ENCODE results near the gene BCL2L12.

Gene BCL2L12

GRCh38 chr19:49665351-49666119 lies at the start of gene BCL2L12, which contains the start of gene IRF3 (continued):
- TF ChIP-seq, protein P1, sequence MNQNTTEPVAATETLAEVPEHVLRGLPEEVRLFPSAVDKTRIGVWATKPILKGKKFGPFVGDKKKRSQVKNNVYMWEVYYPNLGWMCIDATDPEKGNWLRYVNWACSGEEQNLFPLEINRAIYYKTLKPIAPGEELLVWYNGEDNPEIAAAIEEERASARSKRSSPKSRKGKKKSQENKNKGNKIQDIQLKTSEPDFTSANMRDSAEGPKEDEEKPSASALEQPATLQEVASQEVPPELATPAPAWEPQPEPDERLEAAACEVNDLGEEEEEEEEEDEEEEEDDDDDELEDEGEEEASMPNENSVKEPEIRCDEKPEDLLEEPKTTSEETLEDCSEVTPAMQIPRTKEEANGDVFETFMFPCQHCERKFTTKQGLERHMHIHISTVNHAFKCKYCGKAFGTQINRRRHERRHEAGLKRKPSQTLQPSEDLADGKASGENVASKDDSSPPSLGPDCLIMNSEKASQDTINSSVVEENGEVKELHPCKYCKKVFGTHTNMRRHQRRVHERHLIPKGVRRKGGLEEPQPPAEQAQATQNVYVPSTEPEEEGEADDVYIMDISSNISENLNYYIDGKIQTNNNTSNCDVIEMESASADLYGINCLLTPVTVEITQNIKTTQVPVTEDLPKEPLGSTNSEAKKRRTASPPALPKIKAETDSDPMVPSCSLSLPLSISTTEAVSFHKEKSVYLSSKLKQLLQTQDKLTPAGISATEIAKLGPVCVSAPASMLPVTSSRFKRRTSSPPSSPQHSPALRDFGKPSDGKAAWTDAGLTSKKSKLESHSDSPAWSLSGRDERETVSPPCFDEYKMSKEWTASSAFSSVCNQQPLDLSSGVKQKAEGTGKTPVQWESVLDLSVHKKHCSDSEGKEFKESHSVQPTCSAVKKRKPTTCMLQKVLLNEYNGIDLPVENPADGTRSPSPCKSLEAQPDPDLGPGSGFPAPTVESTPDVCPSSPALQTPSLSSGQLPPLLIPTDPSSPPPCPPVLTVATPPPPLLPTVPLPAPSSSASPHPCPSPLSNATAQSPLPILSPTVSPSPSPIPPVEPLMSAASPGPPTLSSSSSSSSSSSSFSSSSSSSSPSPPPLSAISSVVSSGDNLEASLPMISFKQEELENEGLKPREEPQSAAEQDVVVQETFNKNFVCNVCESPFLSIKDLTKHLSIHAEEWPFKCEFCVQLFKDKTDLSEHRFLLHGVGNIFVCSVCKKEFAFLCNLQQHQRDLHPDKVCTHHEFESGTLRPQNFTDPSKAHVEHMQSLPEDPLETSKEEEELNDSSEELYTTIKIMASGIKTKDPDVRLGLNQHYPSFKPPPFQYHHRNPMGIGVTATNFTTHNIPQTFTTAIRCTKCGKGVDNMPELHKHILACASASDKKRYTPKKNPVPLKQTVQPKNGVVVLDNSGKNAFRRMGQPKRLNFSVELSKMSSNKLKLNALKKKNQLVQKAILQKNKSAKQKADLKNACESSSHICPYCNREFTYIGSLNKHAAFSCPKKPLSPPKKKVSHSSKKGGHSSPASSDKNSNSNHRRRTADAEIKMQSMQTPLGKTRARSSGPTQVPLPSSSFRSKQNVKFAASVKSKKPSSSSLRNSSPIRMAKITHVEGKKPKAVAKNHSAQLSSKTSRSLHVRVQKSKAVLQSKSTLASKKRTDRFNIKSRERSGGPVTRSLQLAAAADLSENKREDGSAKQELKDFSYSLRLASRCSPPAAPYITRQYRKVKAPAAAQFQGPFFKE (tag by site-specific recombination; IDR thresholded peaks at IDR 0.05; ENCODE audit: borderline replicate concordance), result no peak
- TF ChIP-seq SETDB1 (IDR thresholded peaks at IDR 0.05; ENCODE audit: insufficient read length, low read length), result no peak
- TF ChIP-seq HOXA7 (CRISPR knock-in tag; IDR thresholded peaks at IDR 0.05; ENCODE audit: borderline replicate concordance), result no peak
- no peak for TF ChIP-seq ZNF664 (tag by site-specific recombination; IDR thresholded peaks at IDR 0.05)
- peak; percentile 67 for TF ChIP-seq ZBTB10 (tag by site-specific recombination; IDR thresholded peaks at IDR 0.05)
- 0 out of 2 replicates have a peak, but pooled peaks have one; percentile 10 for TF ChIP-seq KLF9 (tag by site-specific recombination; IDR thresholded peaks at IDR 0.05; ENCODE audit: low read depth)
- TF ChIP-seq ZNF37A (tag by site-specific recombination; IDR thresholded peaks at IDR 0.05), result no peak
- no peak for TF ChIP-seq ZNF555 (tag by site-specific recombination; conservative IDR thresholded peaks at IDR 0.05)
- TF ChIP-seq ZNF76 (tag by site-specific recombination; IDR thresholded peaks at IDR 0.05; ENCODE audit: borderline replicate concordance, low read depth), result peak; percentile 84; the same call in 1 of the 2 replicates
- TF ChIP-seq ZIC2 (tag by site-specific recombination; IDR thresholded peaks at IDR 0.05), result no peak; the same call in 1 of the 2 replicates
- no peak for TF ChIP-seq ZNF175 (tag by site-specific recombination; IDR thresholded peaks at IDR 0.05)
- no peak for TF ChIP-seq ZNF19 (tag by site-specific recombination; IDR thresholded peaks at IDR 0.05; ENCODE audit: low read depth)
- no peak for TF ChIP-seq ZNF311 (tag by site-specific recombination; IDR thresholded peaks at IDR 0.05; ENCODE audit: borderline replicate concordance)
- TF ChIP-seq FEZF1 (tag by site-specific recombination; IDR thresholded peaks at IDR 0.05), result no peak
- TF ChIP-seq ZBTB8A (tag by site-specific recombination; IDR thresholded peaks at IDR 0.05), result peak; percentile 39; the same call in 1 of the 2 replicates
- no peak for TF ChIP-seq ZNF391 (tag by site-specific recombination; IDR thresholded peaks at IDR 0.05; ENCODE audit: borderline replicate concordance, low read depth)
- no peak for TF ChIP-seq OVOL3 (tag by site-specific recombination; IDR thresholded peaks at IDR 0.05)
- no peak for TF ChIP-seq ZNF274 (IDR thresholded peaks at IDR 0.05; ENCODE audit: low read length)
- TF ChIP-seq ZNF274 (tag by site-specific recombination; IDR thresholded peaks at IDR 0.05; ENCODE audit: borderline replicate concordance), result 0 out of 2 replicates have a peak, but pooled peaks have one; percentile 28
- TF ChIP-seq, protein P2, sequence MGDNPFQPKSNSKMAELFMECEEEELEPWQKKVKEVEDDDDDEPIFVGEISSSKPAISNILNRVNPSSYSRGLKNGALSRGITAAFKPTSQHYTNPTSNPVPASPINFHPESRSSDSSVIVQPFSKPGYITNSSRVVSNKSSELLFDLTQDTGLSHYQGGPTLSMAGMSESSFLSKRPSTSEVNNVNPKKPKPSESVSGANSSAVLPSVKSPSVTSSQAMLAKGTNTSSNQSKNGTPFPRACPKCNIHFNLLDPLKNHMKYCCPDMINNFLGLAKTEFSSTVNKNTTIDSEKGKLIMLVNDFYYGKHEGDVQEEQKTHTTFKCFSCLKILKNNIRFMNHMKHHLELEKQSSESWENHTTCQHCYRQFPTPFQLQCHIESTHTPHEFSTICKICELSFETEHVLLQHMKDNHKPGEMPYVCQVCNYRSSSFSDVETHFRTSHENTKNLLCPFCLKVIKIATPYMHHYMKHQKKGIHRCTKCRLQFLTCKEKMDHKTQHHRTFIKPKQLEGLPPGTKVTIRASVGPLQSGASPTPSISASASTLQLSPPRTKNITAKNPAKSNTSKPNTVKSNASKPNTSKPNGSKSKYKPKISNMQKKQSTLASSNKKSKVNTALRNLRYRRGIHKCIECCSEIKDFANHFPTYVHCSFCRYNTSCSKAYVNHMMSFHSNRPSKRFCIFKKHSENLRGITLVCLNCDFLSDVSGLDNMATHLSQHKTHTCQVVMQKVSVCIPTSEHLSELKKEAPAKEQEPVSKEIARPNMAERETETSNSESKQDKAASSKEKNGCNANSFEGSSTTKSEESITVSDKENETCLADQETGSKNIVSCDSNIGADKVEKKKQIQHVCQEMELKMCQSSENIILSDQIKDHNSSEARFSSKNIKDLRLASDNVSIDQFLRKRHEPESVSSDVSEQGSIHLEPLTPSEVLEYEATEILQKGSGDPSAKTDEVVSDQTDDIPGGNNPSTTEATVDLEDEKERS (tag by site-specific recombination; IDR thresholded peaks at IDR 0.05), result no peak
- peak; percentile 88 for TF ChIP-seq ZNF398 (tag by site-specific recombination; IDR thresholded peaks at IDR 0.05)
- peak; percentile 66 for TF ChIP-seq SP2 (tag by site-specific recombination; IDR thresholded peaks at IDR 0.05)
- TF ChIP-seq, protein P3, sequence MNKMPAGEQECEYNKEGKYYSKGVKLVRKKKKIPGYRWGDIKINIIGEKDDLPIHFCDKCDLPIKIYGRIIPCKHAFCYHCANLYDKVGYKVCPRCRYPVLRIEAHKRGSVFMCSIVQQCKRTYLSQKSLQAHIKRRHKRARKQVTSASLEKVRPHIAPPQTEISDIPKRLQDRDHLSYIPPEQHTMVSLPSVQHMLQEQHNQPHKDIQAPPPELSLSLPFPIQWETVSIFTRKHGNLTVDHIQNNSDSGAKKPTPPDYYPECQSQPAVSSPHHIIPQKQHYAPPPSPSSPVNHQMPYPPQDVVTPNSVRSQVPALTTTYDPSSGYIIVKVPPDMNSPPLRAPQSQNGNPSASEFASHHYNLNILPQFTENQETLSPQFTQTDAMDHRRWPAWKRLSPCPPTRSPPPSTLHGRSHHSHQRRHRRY (tag by site-specific recombination; IDR thresholded peaks at IDR 0.05), result no peak
- TF ChIP-seq EGR2 (tag by site-specific recombination; IDR thresholded peaks at IDR 0.05; ENCODE audit: low read depth), result peak; percentile 37; the same call in 1 of the 2 replicates
- no peak for TF ChIP-seq ZNF701 (tag by site-specific recombination; IDR thresholded peaks at IDR 0.05)
